Measurements from ENCODE around the gene COPB1. TPM values are rescaled to one million over a fixed set of nuclear protein-coding genes. Genes with fewer than 3 reads are reported as not detected.
"Not testable (repeated sequence)": the region's sequence is repeated elsewhere in the genome, so short reads cannot be mapped to it uniquely, and the experiment has no call there.

The COPB1 gene
- polyA plus RNA-seq (2013, experiment 1 of 2; ENCODE audit: insufficient read length) = 170 TPM
- 168 TPM for polyA plus RNA-seq (2013, experiment 2 of 2; ENCODE audit: insufficient read length)

- DNase-seq = peak; percentile 95
These were observed at the start of gene COPB1 for GRCh38 chr11:14499560-14500180. TSS of gene COPB1 (minus strand) at chr11:14499811. CDS start at chr11:14498928, 883 bp downstream.

- DNase-seq = no peak
These were observed 47.8 kb upstream of the COPB1 start for GRCh38 chr11:14547440-14547839.

- no peak for DNase-seq
These were observed 47.1 kb upstream of the COPB1 start for GRCh38 chr11:14546672-14547071.

- no peak for DNase-seq
These were observed 45.0 kb upstream of the COPB1 start for GRCh38 chr11:14544611-14545010.

GRCh38 chr11:14543260-14543659 is 43.6 kb upstream of the COPB1 start:
- no peak for DNase-seq

GRCh38 chr11:14542324-14542723 is 42.7 kb upstream of the COPB1 start:
- no peak for DNase-seq

GRCh38 chr11:14541192-14541947 is 41.8 kb upstream of the COPB1 start:
- no peak for DNase-seq

- DNase-seq = no peak
These were observed 40.4 kb upstream of the COPB1 start for GRCh38 chr11:14539982-14540421.

GRCh38 chr11:14538926-14539554 is 39.4 kb upstream of the COPB1 start:
- DNase-seq = no peak

GRCh38 chr11:14538271-14538925 is 38.8 kb upstream of the COPB1 start:
- DNase-seq = no peak

GRCh38 chr11:14537134-14537599 is 37.6 kb upstream of the COPB1 start:
- peak; percentile 8 for DNase-seq

GRCh38 chr11:14535166-14535565 is 35.6 kb upstream of the COPB1 start:
- not testable (repeated sequence) for DNase-seq

- no peak for DNase-seq
These were observed 30.3 kb upstream of the COPB1 start for GRCh38 chr11:14529951-14530350.

GRCh38 chr11:14529321-14529720 is 29.7 kb upstream of the COPB1 start:
- no peak for DNase-seq

- no peak for DNase-seq
These were observed 23.2 kb upstream of the COPB1 start for GRCh38 chr11:14522801-14523200.

- DNase-seq = no peak
These were observed 22.6 kb upstream of the COPB1 start for GRCh38 chr11:14522245-14522644.

GRCh38 chr11:14520747-14521151 is 21.1 kb upstream of the COPB1 start:
- no peak for DNase-seq

- DNase-seq = peak; percentile 97
These were observed 20.5 kb upstream of the COPB1 start, which contains the start of gene PSMA1 for GRCh38 chr11:14519917-14520746. TSS of gene PSMA1 (minus strand) at chr11:14520386. CDS start at chr11:14520299, 87 bp downstream.

GRCh38 chr11:14519597-14519916 is 19.9 kb upstream of the COPB1 start:
- peak; percentile 36 for DNase-seq

GRCh38 chr11:14518820-14519219 is 19.2 kb upstream of the COPB1 start:
- no peak for DNase-seq

GRCh38 chr11:14513800-14514199 is 14.2 kb upstream of the COPB1 start:
- DNase-seq = no peak

- DNase-seq = no peak
These were observed 6.9 kb upstream of the COPB1 start for GRCh38 chr11:14506532-14506931.
